C4-2B (cell line): Measurements from ENCODE around the gene ANKRD50.

Experiments
- H3K27ac ChIP-seq: fragments of 450-650 bp; 2 replicates; pipeline ENCODE4 v1.5.1; 2017
- CTCF ChIP-seq: fragments of 450-650 bp; conservative IDR thresholded peaks from 2 replicates; pipeline ENCODE4 v1.5.1; 2017; ENCODE audit warnings: mild to moderate bottlenecking
- ZFX ChIP-seq: fragments of 450-650 bp; IDR thresholded peaks from 2 replicates; pipeline ENCODE4 v1.6.1; 2017

The ANKRD50 gene

GRCh38 chr4:124691801-124692200 lies 20.7 kb downstream of the ANKRD50 start:
- TF ChIP-seq ZFX (no peak), CTCF (no peak)

GRCh38 chr4:124686279-124686678 lies 26.3 kb downstream of the ANKRD50 start:
- H3K27ac ChIP-seq, result no peak overlapping the region
- no peak for TF ChIP-seq CTCF
- TF ChIP-seq ZFX, result no peak

More at GRCh38 chr4:124691801-124692200, 20.7 kb downstream of the ANKRD50 start:
- no peak overlapping the region for H3K27ac ChIP-seq

- TF ChIP-seq ZFX (no peak), CTCF (no peak)
- H3K27ac ChIP-seq, result no peak overlapping the region
Measured at GRCh38 chr4:124685851-124686250, 26.7 kb downstream of the ANKRD50 start.

- H3K27ac ChIP-seq, result no peak overlapping the region
- TF ChIP-seq CTCF (no peak), ZFX (no peak)
Measured at GRCh38 chr4:124684301-124684700, 28.2 kb downstream of the ANKRD50 start.

- H3K27ac ChIP-seq, result no peak overlapping the region
- no peak for TF ChIP-seq ZFX
Measured at GRCh38 chr4:124682384-124682783, 30.1 kb downstream of the ANKRD50 start.

- TF ChIP-seq ZFX (no peak), CTCF (no peak)
- no peak overlapping the region for H3K27ac ChIP-seq
Measured at GRCh38 chr4:124666496-124666895, 46.0 kb downstream of the ANKRD50 start.

GRCh38 chr4:124658795-124659194 lies 53.7 kb downstream of the ANKRD50 start:
- TF ChIP-seq CTCF, result no peak
- no peak for TF ChIP-seq ZFX
- no peak overlapping the region for H3K27ac ChIP-seq

GRCh38 chr4:124650614-124651013 lies 61.9 kb downstream of the ANKRD50 start:
- no peak overlapping the region for H3K27ac ChIP-seq
- TF ChIP-seq CTCF, result no peak
- no peak for TF ChIP-seq ZFX
